HG03095 (cell line): ENCODE results near the gene CMC4.

Source experiments
- ATAC-seq: cut with Tn5 transposase; IDR thresholded peaks from one replicate; pipeline ENCODE4 v1.9.1; 2021; ENCODE audit warnings: moderate library complexity; ENCODE audit not compliant: unreplicated experiment

Gene CMC4

GRCh38 chrX:155054255-155054654 lies 16.7 kb downstream of the CMC4 start:
- no peak for ATAC-seq

- ATAC-seq, result no peak
Measured at GRCh38 chrX:155053656-155054055, 17.3 kb downstream of the CMC4 start.

GRCh38 chrX:155052738-155053498 lies 18.0 kb downstream of the CMC4 start:
- no peak for ATAC-seq

- ATAC-seq, result no peak
Measured at GRCh38 chrX:155048977-155049619, 21.8 kb downstream of the CMC4 start.

- no peak for ATAC-seq
Measured at GRCh38 chrX:155046811-155047528, 24.0 kb downstream of the CMC4 start.

- ATAC-seq, result no peak
Measured at GRCh38 chrX:155046129-155046810, 24.7 kb downstream of the CMC4 start.

- ATAC-seq, result no peak
Measured at GRCh38 chrX:155035688-155036087, 35.2 kb downstream of the CMC4 start.

GRCh38 chrX:155031657-155032056 lies 39.3 kb downstream of the CMC4 start:
- ATAC-seq, result no peak

- no peak for ATAC-seq
Measured at GRCh38 chrX:155028877-155029291, 42.1 kb downstream of the CMC4 start.

GRCh38 chrX:155028129-155028528 lies 42.8 kb downstream of the CMC4 start:
- ATAC-seq, result no peak

GRCh38 chrX:155027509-155028066 lies 43.3 kb downstream of the CMC4 start:
- ATAC-seq, result no peak

- ATAC-seq, result peak; percentile 87
Measured at GRCh38 chrX:155026727-155027508, 44.0 kb downstream of the CMC4 start, which contains the start of gene FUNDC2. FUNDC2 (plus strand) TSS chrX:155026844; CDS start chrX:155026939, 95 bp downstream.

GRCh38 chrX:155026420-155026726 lies 44.6 kb downstream of the CMC4 start:
- ATAC-seq, result no peak

GRCh38 chrX:155023907-155024833 lies 46.8 kb downstream of the CMC4 start:
- no peak for ATAC-seq

GRCh38 chrX:155022585-155022984 lies 48.4 kb downstream of the CMC4 start, which contains the start of gene F8:
F8 (minus strand) TSS chrX:155022723; CDS start chrX:155022552, 171 bp downstream.
- ATAC-seq, result no peak

- ATAC-seq, result no peak
Measured at GRCh38 chrX:155020591-155020990, 50.3 kb downstream of the CMC4 start.
